Pulmonary artery endothelial cell (primary cell): ENCODE data around the gene TANC1. TPM values are rescaled to one million over a fixed set of nuclear protein-coding genes. Genes with fewer than 3 reads are reported as not detected.
A peak's percentile ranks its signal among the peaks of the same experiment; 100 is the strongest.
"Not testable (repeated sequence)": the region's sequence is repeated elsewhere in the genome, so short reads cannot be mapped to it uniquely, and the experiment has no call there.

Experiments
- DNase-seq: peaks from one replicate; pipeline ENCODE4 v3.0.0-alpha.2; 2011; ENCODE audit warnings: low read depth, low spot score
- total RNA-seq: library from RNA; depleted of rRNA; stranded (reverse); fragments of >200 nt; gene quantifications from 2 replicates; pipeline ENCODE4 v1.2.3, GENCODE V29; 2014

The TANC1 gene
- total RNA-seq, 1 donor from 2014 or later, result 55.0 TPM

DNA sequence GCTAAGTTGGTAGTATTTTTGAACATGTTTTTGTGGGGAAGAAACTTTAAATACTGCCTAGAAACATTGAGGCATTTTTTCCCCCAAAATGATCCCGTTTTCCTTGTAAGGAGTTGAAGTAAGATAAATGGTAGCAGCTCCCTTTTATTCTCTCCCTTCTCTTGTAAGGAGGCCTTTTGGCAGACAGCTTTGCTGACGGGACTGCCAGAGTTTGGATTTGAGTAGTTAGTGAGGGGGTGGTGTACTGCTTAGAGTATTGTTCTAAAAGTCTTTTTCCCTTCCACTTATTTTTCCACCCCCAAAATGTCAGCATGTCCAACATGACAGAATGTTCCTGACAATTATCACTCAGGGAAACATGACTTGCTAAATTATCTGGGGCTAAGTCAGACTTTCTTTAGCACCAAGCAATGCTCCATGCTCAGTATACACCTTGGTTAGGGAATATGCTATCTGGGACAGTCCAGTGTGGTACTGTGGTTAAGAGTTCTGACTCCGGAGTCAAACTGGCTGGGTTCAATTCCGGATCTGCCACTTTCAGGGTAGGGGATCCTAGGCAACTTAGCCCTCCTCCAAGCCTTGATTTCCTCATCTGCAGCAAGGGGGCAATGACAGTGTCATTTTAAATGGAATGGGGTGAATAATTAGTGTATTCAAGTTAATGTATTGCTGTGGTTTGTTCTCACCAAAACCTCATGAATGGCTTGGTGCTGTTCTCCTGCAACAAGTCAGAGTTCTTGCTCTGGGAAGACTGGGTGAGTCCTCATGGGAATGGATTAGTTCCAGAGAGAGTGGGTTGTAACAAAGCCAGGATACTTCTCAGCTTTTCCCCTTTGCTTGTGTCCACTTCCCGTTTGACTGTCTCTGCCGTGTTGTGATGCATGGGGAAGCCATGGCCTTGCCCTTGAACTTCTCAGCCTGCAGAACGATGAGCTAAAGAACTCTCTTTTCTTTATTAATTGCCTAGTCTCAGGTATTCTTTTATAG, 116.2 kb downstream of the TANC1 start:
- DNase-seq, result no peak

GRCh38 chr2:159086342-159086741, 117.9 kb downstream of the TANC1 start:
- DNase-seq, result no peak

DNA sequence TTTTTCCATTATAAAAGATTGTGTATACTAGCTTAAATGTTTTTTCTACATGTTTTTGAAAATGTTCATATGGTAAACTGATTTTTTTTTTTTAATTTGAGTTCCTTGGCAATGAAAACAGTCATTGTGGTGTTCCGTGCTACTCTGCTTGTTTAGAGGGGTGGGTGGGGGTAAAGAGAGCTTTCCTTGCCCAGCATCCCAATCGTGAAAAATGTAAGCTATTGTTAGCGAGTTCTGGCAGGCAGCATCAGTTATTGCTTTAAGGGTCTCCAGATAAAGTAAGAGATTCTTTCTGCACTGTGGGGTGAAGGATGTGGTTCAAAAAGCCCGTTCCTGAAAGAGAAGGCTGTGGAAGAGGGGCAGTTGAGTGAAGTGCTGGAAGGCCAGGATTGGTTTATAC, 118.4 kb downstream of the TANC1 start:
- DNase-seq, result no peak

GRCh38 chr2:159088906-159089305, 120.5 kb downstream of the TANC1 start:
- no peak for DNase-seq

- DNase-seq, result no peak
Measured at GRCh38 chr2:159089543-159089942, 121.1 kb downstream of the TANC1 start.

GRCh38 chr2:159090514-159091201, 122.2 kb downstream of the TANC1 start:
- DNase-seq, result no peak

GRCh38 chr2:159091381-159091780, 122.9 kb downstream of the TANC1 start:
- peak; percentile 79 for DNase-seq

DNA sequence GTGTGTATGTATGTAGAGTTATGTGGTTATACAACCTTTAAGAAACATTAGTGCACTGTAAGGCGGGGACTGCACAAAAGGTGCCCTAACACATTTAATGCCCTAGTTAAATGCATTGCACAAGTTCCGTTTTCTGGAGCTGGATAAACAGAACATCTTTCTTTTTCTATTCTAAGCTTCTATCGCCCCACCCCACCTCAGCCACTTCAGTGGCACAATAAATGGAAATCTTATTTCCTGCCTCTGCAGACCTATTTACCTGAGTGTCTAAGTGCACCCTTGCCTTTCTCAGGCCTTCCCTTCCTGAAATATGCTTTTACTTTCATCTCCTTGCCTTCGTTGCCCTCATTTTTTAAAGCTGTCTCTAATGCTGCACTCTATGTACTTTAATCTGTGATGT, 123.5 kb downstream of the TANC1 start:
- DNase-seq, result no peak

- no peak for DNase-seq
Measured at GRCh38 chr2:159093497-159093896, 125.1 kb downstream of the TANC1 start.

DNA sequence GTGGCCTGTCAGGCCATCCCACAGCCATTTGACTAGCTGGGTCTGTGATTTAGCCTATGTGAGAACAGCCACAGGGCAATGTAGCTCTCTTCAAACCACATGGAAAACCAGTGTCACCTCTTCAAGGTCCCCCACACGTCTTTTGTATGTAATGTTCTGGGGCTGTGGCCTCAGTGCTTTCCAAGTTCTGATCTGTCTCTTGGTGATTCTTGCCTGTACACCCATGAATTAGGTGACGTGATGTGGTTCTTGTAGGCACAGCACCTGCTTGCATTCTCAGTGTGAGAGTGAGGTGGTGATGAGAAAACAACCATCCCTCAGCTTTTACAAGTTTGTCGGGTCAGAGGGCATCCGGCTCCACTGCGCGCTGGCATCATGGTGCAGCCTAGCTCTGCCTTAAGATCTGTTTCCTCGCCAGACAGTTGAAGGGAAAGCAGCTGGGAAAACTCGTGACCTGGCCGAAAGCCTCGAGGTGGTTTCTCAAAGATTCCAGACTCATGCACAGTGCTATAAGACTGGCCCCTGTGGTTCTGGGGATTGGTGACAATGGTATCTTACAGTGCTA, 125.8 kb downstream of the TANC1 start:
- peak; percentile 64 for DNase-seq

- no peak for DNase-seq
Measured at GRCh38 chr2:159095813-159096212, 127.4 kb downstream of the TANC1 start.

DNA sequence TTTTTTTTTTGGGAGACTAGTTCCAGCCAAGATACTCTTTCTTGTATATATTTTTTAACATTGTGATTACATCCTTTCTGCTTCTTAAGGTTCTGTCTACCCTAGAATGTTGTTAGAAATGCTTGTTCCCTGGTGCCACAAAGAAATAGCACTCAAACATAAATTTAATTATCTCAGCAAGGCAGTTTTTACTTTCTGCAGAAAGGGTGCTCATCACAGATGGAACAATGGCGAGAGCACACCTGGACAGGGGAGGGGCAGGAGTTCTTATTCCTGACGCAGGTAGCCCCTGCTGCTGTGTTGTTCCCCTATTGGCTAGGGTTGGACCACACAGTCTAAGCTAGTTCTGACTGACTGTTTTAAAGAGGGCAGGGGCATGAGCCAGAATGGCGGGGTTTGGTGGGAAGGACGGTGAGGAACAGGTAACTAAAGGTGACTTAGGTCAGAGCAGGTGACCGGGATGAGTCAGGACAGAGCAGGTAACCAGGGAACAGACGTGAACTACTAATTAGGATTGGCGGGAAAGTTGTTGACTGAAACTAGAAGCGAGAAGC, 127.9 kb downstream of the TANC1 start:
- not testable (repeated sequence) for DNase-seq

GRCh38 chr2:159096901-159097300, 128.5 kb downstream of the TANC1 start:
- DNase-seq, result no peak

GRCh38 chr2:159098361-159098760, 129.9 kb downstream of the TANC1 start:
- no peak for DNase-seq

DNA sequence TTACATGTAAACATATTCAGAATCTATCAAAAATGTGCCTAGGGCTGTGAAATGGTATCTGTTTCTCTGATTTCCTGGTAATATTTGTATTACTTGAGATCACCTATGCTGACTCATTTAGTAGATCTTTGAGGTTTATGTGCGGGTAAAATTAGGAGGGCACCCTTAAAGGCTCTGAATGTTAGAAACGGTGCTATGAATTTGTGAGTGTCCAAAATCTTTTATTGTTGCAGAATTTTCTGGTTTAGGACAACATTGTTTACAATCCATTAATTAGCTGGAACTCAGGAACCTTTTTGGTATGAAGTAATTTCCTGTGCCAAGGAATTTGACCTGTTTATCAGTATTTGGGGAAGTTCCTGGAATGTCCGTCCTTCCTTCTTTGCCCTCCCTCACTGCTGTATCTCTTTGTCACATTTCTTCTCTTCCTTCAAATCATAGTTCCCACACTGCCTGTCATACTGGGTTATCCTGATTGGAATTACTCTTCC, 130.5 kb downstream of the TANC1 start:
- peak; percentile 87 for DNase-seq

DNA sequence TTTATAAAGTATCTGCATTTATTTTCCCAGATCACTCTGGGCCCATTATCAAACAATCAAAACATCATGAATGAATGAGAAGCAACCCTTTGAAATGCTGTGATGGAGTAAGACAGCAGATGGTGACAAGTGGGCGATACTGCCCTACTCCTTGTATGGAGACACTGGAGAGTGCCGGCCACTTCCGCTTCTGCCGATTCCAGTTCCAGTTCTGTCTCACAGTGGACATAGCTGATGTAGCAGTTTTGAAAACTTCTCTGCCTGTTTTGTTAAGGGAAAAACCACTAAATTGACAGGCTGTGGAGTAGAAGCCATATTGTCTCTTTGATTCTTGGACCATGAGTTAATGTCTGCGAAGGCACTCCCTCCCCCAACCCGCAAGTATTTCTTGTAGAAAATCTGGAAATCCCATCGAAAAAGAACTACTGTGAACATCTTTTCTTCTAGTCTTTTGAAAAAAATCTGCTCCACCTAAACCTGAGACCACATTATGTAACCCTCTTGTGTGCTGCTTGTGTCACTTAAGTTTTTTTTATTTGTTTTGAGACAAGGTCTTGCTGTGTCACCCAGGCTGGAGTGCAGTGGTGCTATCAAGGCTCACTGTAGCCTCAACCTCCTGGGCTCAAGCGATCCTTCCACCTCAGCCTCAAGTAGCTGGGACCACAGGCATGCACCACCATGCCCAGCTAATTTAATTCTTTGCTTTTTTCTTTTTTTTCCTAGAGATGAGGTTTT, 133.5 kb downstream of the TANC1 start:
- DNase-seq, result no peak

DNA sequence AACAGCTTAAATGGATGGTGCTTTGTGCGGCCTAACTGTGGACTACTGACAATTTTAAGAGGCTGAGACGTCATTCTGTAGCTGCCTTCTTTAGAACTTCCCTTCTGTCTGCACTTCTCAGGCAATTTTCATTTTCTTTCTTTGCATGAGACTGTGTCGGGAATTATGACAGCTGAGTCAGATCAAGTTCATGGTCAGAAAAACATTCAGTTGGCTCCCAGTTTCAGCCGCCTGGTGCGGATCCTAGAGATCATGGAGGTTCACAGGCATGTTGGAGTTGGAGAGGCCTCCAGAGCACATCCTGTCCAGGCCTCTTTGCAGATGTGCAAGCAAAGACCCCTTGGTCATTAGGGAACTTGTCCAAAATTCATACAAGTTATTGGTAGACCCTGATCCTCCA, 135.0 kb downstream of the TANC1 start:
- no peak for DNase-seq

GRCh38 chr2:159106109-159106508, 137.7 kb downstream of the TANC1 start:
- DNase-seq, result no peak

- no peak for DNase-seq
Measured at GRCh38 chr2:159108181-159108893, 139.9 kb downstream of the TANC1 start.

- no peak for DNase-seq
Measured at GRCh38 chr2:159109517-159109916, 141.1 kb downstream of the TANC1 start.
